Endometrial microvascular endothelial cells (primary cell): ENCODE data around the gene POU6F2. TPM values are rescaled to one million over a fixed set of nuclear protein-coding genes. Genes with fewer than 3 reads are reported as not detected.

Experiments used
- in situ Hi-C: cut with HindIII; loops from 2 replicates; pipeline ENCODE4 v1.10.0; 2017; ENCODE audit warnings: low sequenced_read_pairs, low pct_unique_long_range_greater_than_20kb; ENCODE audit errors: inconsistent ontology term
- total RNA-seq: library from RNA; depleted of rRNA; stranded (reverse); fragments of >200 nt; gene quantifications from one replicate; pipeline ENCODE4 v1.2.3, GENCODE V29; 2015; ENCODE audit errors: inconsistent ontology term

The POU6F2 gene
- total RNA-seq, 1 donor from 2014 or later = not detected

- in situ Hi-C loops = no loop called here
These were observed 232.7 kb downstream of the POU6F2 start for GRCh38 chr7:39210362-39210761.

GRCh38 chr7:39211581-39211980 is 233.9 kb downstream of the POU6F2 start:
- in situ Hi-C loops = no loop called here

DNA sequence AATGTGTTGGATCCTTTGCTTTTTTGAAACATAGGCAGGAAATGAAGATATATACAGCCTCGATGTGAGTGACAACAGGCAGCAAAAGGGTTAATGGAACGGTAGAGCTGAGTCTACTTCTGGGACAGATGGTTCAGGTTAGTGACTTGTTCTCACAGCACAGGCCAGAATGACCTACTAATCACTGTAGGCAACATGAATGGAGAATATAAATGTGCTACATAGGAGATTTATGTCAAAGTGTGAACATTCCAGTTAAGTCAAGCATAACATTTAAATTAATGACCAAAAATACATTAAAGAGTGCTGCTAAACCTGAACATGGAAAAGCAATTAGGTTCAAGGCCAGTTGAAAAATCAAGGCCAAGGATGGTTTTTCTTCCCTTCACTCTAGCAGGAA is 235.2 kb downstream of the POU6F2 start:
- in situ Hi-C loops = no loop called here

- in situ Hi-C loops = no loop called here
These were observed 240.1 kb downstream of the POU6F2 start for GRCh38 chr7:39217783-39218182.

- in situ Hi-C loops = no loop called here
These were observed 242.2 kb downstream of the POU6F2 start for GRCh38 chr7:39219869-39220268.

GRCh38 chr7:39221901-39222300 is 244.2 kb downstream of the POU6F2 start:
- in situ Hi-C loops = no loop called here

- in situ Hi-C loops = no loop called here
These were observed 251.2 kb downstream of the POU6F2 start for GRCh38 chr7:39228946-39229345.

DNA sequence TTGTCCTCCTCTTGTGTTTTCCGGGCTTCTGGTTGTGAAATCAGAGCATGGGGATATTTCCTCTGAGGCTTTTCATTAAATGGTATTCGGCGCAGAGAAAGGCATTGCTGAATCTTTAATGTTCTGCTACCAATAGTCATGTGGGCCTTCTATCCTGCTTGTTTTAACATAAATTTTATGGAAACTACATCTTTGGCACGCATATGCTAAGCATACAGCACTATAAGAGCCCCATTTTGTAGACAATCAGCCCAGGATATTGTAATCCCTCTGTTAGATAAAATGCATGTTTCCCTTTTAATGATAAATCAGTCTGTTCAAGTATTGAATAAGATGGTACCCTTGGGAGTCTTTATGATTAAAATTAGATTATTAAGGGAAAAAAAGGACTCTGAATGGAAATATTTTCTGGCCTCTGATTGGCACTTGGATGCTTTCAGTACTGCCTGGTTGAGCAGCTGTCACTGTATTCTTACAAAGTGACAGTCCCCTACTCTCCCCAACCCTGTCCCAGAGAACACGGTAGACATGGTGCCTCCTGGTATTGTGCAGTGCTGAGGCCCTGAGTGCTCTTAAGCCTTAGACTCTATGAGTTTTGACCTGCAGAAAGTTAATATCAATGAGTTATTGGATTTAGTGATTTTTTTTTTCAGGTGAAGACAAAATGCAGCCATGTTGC is 256.3 kb downstream of the POU6F2 start:
- in situ Hi-C loops = no loop called here

- in situ Hi-C loops = no loop called here
These were observed 260.6 kb downstream of the POU6F2 start for GRCh38 chr7:39238234-39238869.

GRCh38 chr7:39240864-39241263 is 263.2 kb downstream of the POU6F2 start:
- in situ Hi-C loops = no loop called here

DNA sequence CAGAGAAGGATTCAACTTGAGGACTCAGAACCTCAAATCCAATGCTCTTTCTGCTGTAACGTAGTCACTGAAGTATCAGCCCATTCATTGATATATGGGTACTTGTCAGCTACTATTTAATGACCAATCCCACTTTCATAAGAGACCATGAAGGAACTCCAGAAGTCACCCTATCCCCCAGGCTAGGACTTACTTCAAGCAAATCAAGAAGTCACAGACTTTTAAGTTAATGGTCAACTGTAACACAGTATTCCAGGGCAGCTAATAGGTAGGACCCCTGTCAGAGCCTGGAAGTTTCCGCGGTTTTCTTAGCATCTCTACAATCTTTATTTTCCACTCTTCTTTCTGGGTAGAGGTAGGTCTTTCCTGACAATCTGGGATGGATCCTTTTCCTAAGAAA is 269.9 kb downstream of the POU6F2 start:
- in situ Hi-C loops = no loop called here

DNA sequence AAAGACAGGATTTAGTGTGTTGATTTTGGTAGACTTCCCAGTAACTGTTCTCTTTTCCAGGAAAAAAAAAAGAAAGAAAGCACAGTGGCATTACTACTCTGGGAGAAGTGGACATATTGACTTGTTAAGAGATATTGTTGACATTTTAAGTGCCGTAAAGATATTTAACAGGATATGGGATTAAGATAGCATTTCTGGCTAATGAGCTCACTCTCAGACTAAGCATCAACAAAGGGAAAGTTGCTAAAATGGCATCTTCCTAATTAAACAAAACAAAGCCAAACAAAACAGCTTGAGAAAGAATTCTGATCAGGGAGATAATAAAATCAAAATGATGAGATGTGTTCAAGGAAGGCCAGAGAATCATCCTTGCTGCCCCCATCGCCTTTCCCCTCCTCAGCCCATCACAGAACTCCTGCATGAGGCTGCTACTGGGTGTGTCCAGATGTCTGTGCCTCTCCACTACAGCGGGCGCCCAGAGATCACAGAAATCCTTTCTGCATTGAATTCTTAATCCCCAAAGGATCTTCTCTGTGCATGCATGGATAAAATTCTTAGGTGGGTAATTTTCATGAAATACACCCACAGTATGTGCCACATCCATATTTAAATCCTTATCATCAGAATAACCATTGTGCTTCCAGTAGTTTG is 270.5 kb downstream of the POU6F2 start:
- in situ Hi-C loops = no loop called here

DNA sequence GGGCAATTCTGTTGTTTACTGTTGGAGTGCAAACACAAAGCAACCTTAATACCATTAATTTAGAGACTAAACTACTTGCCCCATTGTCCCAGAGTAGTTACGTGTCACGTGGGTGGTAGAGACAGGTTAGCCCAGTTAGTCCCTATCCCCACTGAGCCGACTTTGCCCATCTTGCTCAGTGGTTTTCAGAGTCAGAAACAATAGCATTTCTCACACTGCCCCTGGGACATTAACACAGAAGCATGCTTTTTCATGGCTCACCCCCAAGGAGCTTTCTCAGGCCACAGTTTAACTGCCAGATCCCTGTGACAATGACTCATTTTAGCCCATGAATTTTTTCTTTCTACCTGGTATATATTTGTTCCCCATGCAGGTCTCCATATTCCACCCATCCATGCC is 271.0 kb downstream of the POU6F2 start:
- in situ Hi-C loops = no loop called here

GRCh38 chr7:39249635-39250152 is 272.0 kb downstream of the POU6F2 start:
- in situ Hi-C loops = no loop called here

DNA sequence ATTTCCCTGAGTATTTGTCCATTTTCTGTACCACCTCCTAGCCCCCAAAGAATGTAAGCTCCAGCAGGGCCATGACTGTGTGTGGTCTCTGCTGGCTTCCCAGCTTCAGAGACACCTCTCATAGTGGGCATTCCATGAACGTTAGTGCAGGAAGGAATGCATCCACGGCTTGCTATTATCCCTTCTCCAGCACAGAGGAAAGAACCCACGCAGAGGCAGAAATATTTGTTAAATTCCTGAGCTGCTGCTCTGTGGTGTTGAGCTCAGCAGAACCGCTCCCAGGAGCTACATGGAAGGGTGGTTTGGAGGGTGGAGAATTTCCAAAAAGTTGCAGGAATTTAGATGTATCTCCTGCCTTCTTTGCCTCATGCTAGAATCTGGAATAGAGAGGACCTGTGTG is 275.2 kb downstream of the POU6F2 start:
- in situ Hi-C loops = no loop called here

DNA sequence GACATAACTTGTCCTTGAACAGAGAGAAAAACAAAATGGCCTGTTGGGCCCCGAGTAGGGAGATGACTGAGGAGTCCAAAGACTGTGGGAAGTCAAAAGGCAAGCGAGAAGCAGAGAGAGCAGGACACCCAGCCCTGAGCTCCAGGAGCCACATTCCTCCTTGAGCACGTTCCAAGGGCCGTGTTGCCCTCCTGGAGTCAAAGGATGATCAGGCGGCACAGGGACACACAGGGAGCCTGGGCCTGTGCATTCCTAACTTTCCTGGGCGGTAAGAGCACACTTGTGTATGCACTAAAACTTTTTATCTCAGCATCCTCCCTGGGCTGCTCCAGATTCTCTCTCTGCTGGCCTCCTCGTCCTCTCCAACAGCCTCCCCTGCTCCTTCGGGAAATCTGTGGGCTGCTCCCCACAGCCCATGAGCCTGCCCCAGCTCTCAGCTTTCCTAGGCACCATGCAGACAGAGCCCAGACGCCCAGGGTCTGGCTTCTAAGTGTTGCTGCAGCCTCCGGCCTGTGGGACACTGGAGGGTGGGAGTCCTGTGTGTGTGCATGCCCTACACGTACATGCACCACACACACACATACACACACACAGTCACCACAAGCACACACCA is 281.8 kb downstream of the POU6F2 start:
- in situ Hi-C loops = no loop called here

DNA sequence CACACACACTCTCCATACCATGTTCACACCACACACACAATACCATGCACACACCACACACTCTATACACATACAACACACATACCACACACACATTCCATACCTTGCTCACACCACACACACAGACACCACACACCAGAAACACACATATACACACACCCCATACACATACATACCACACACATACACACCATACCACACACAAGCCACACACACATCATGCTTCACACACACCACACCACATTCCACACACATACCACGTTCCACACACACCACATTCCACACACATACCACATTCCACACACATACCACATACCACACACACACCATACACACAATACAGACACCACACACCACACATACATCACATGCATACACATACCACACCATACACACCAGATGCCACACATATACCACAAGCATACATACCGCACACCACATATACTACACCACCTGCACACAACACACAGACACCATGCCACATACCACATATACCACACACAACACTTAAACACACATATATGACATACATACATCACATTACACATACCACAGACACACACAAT is 282.7 kb downstream of the POU6F2 start:
- in situ Hi-C loops = no loop called here

DNA sequence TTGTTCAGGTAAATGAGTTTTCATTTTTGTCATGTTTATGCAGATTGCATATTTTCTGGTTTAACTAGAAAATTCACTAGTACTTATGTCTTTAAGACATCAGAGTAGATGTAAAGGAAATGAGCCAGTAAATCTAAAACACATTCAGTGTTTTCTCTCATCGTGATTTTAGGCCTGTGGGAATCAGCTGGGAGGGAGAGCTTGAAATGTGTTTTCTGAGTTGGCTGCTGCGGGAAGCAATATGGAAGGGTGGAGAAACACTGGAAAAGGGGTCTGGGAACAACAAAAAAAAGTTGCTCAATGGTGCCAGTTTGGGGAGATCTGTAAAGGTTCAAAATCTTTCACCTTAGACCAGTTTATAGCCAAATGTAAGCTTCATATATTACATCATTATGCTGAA is 284.1 kb downstream of the POU6F2 start:
- in situ Hi-C loops = no loop called here
